ENCODE data around the gene MICU2. TPM values are rescaled to one million over a fixed set of nuclear protein-coding genes. Genes with fewer than 3 reads are reported as not detected.

MICU2 gene
- total RNA-seq, 2 experiments from 2014 or later, result 25.4 to 28.4 TPM

- H3K4me1 Mint-ChIP-seq (ENCODE audit: low read depth), result peaks cover 6% of the 10 kb centered on the region
- CTCF ChIA-PET, result no interaction called here
- Histone ChIP-seq H3K27ac (ENCODE audit: low read depth in 1 of 2, low read length in 2 of 2) (no peak overlapping the region), H3K36me3 (ENCODE audit: insufficient read depth, low read length) (no peaks in the 10 kb centered on the region), H3K27me3 (ENCODE audit: control insufficient read depth in 1 of 2, insufficient read depth in 2 of 2, low read length in 2 of 2) (no peaks in the 10 kb centered on the region), H3K4me3 (ENCODE audit: low read length) (no peak overlapping the region), H3K9me3 (ENCODE audit: control insufficient read depth in 1 of 2, insufficient read depth in 1 of 2, low read length in 2 of 2) (peaks cover 23 to 28% of the 10 kb centered on the region in 2 experiments), H3K4me1 (ENCODE audit: insufficient read depth, low read length) (no peaks in the 10 kb centered on the region)
- peaks cover 8% of the 10 kb centered on the region for H3K9me3 Mint-ChIP-seq
- intact Hi-C loops (cut with DNase I, micrococcal nuclease), result no loop called here
- ATAC-seq (ENCODE audit: poor library complexity), result no peak
- peaks cover 13% of the 10 kb centered on the region for H3K36me3 Mint-ChIP-seq (ENCODE audit: low read depth)
- TF ChIP-seq CTCF (IDR thresholded peaks at IDR 0.05), result no peak
- H3K27me3 Mint-ChIP-seq, result peaks cover 10% of the 10 kb centered on the region
- no peak overlapping the region for H3K27ac Mint-ChIP-seq
- no peak overlapping the region for H3K4me3 Mint-ChIP-seq
- DNase-seq, result no peak
- POLR2A ChIA-PET, result no interaction called here
Measured at GRCh38 chr13:21483748-21484147, 120.2 kb downstream of the MICU2 start.

- H3K36me3 ChIP-seq (ENCODE audit: insufficient read depth, low read length), result no peaks in the 10 kb centered on the region
- DNase-seq, result no peak
- CTCF ChIA-PET, result interaction anchor here (1.2 kb wide), 1 partner anchor 184 kb away, joined by 4 read pairs; no protein-coding TSS in a partner anchor
- H3K4me1 ChIP-seq (ENCODE audit: insufficient read depth, low read length), result peaks cover 6% of the 10 kb centered on the region
- H3K27me3 ChIP-seq (ENCODE audit: control insufficient read depth in 1 of 2, insufficient read depth in 2 of 2, low read length in 2 of 2), result no peaks in the 10 kb centered on the region
- intact Hi-C loops (cut with DNase I, micrococcal nuclease), result no loop called here
- Mint-ChIP-seq H3K4me1 (ENCODE audit: low read depth) (peaks cover 17% of the 10 kb centered on the region), H3K27me3 (peaks cover 10% of the 10 kb centered on the region), H3K4me3 (no peak overlapping the region), H3K9me3 (peaks cover 4% of the 10 kb centered on the region), H3K36me3 (ENCODE audit: low read depth) (no peaks in the 10 kb centered on the region), H3K27ac (no peak overlapping the region)
- POLR2A ChIA-PET, result no interaction called here
- no peak for TF ChIP-seq CTCF (IDR thresholded peaks at IDR 0.05)
- H3K4me3 ChIP-seq (ENCODE audit: low read length), result no peak overlapping the region
- no peak overlapping the region for H3K27ac ChIP-seq (ENCODE audit: low read depth in 1 of 2, low read length in 2 of 2)
- H3K9me3 ChIP-seq (ENCODE audit: control insufficient read depth in 1 of 2, insufficient read depth in 1 of 2, low read length in 2 of 2), result peaks cover 7 to 13% of the 10 kb centered on the region in 2 experiments
- no peak for ATAC-seq (ENCODE audit: poor library complexity)
Measured at GRCh38 chr13:21481359-21481758, 122.6 kb downstream of the MICU2 start.

- Mint-ChIP-seq H3K27ac (no peak overlapping the region), H3K36me3 (ENCODE audit: low read depth) (no peaks in the 10 kb centered on the region), H3K9me3 (no peaks in the 10 kb centered on the region), H3K4me1 (ENCODE audit: low read depth) (peaks cover 17% of the 10 kb centered on the region), H3K27me3 (peaks cover 10% of the 10 kb centered on the region), H3K4me3 (peak overlapping the region; percentile 37)
- ATAC-seq (ENCODE audit: poor library complexity) (peak; percentile 73), DNase-seq (peak in 10 of 14 experiments; percentile 8 to 85 (median 34))
- TF ChIP-seq CTCF (IDR thresholded peaks at IDR 0.05), result peak; percentile 70
- no peaks in the 10 kb centered on the region for H3K27me3 ChIP-seq (ENCODE audit: control insufficient read depth in 1 of 2, insufficient read depth in 2 of 2, low read length in 2 of 2)
- CTCF ChIA-PET, result no interaction called here
- intact Hi-C loops (cut with DNase I, micrococcal nuclease), result loop anchor here (1.0 to 5.0 kb wide), 8 partner anchors 87 to 982 kb away; partner anchors contain the start of genes MRPL57 (in 1 of the 2) and SKA3 (in 1 of the 2)
- H3K4me1 ChIP-seq (ENCODE audit: insufficient read depth, low read length), result peaks cover 6% of the 10 kb centered on the region
- no peak overlapping the region for H3K4me3 ChIP-seq (ENCODE audit: low read length)
- no peak overlapping the region for H3K27ac ChIP-seq (ENCODE audit: low read depth in 1 of 2, low read length in 2 of 2)
- H3K36me3 ChIP-seq (ENCODE audit: insufficient read depth, low read length), result no peaks in the 10 kb centered on the region
- POLR2A ChIA-PET, result interaction anchor here (1.0 kb wide), 1 partner anchor 182 kb away, joined by 3 read pairs; no protein-coding TSS in a partner anchor
- H3K9me3 ChIP-seq (ENCODE audit: control insufficient read depth in 1 of 2, insufficient read depth in 1 of 2, low read length in 2 of 2), result peaks cover 0 to 4% of the 10 kb centered on the region in 2 experiments
Measured at GRCh38 chr13:21478881-21479808, 124.8 kb downstream of the MICU2 start.

Measured in CD4-positive, alpha-beta T cell (primary cell).